Omental fat pad (tissue), 4 donors: ENCODE results near the gene UBLCP1. TPM values are rescaled to one million over a fixed set of nuclear protein-coding genes. Genes with fewer than 3 reads are reported as not detected.
"Not testable (repeated sequence)": the region's sequence is repeated elsewhere in the genome, so short reads cannot be mapped to it uniquely, and the experiment has no call there.

Source experiments
- ATAC-seq: fragments of 150-250 bp; one replicate; pipeline ENCODE4 v1.9.1; 2016; ENCODE audit warnings: mild to moderate bottlenecking, moderate library complexity; ENCODE audit not compliant: low FRiP score
- DNase-seq: peaks from one replicate; pipeline ENCODE4 v3.0.0-alpha.2; 2019; ENCODE audit warnings: low spot score
- total RNA-seq, 4 donors: library from RNA; depleted of rRNA; stranded (reverse); fragments of >200 nt; gene quantifications; one replicate each; pipeline ENCODE4 v1.1.0, GENCODE V29; 2016
- TF ChIP-seq, protein P1 (sequence below), 3 donors: fragments of 450-650 bp; IDR thresholded peaks; one replicate each; pipeline ENCODE4 v1.5.1; 2016 to 2017; ENCODE audit warnings: antibody characterized with exemption in 3 of 3, mild to moderate bottlenecking in 3 of 3, moderate library complexity in 2 of 3

UBLCP1 gene
- total RNA-seq, 4 donors from 2014 or later, result 10.9 to 24.6 (median 15.4) TPM

DNA sequence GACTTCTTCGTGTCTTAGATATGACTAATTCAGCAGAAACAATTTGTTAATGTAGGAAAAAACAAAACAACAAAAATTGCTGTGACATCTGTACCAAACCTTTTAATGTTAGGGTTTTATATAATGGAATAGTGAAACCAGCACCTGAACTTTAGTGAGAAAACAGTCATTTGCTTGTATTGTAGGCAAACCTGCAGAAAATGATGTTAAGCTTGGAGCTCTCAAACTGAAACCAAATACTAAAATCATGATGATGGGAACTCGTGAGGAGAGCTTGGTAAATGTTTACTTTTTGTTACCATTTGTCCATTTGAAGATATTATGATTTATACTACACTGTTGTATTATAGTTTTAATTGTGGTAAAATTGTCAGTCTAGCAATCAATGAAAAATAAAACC lies 6.6 kb downstream of the UBLCP1 start:
- DNase-seq (no peak), ATAC-seq (no peak)
- TF ChIP-seq, protein P1, sequence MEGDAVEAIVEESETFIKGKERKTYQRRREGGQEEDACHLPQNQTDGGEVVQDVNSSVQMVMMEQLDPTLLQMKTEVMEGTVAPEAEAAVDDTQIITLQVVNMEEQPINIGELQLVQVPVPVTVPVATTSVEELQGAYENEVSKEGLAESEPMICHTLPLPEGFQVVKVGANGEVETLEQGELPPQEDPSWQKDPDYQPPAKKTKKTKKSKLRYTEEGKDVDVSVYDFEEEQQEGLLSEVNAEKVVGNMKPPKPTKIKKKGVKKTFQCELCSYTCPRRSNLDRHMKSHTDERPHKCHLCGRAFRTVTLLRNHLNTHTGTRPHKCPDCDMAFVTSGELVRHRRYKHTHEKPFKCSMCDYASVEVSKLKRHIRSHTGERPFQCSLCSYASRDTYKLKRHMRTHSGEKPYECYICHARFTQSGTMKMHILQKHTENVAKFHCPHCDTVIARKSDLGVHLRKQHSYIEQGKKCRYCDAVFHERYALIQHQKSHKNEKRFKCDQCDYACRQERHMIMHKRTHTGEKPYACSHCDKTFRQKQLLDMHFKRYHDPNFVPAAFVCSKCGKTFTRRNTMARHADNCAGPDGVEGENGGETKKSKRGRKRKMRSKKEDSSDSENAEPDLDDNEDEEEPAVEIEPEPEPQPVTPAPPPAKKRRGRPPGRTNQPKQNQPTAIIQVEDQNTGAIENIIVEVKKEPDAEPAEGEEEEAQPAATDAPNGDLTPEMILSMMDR (IDR thresholded peaks at IDR 0.05), result no peak

DNA sequence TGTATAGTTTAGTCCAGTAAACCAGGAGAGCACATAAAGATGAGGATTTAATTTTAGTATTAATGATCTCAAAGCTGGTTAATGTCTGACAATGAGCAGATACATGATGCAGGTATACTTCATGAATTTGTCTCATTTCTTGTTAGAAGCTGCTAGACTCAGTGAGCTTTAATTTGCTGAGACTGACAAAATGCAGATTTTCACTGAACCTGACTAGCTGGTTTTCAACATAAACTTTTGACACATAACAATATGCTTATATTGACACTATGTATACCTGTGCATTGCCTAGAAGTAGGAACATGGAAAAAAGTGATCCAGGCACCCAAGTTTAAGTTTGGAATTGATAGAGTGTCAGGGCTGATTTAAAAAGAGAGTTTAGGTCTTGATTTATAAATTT lies 10.8 kb downstream of the UBLCP1 start:
- DNase-seq (no peak), ATAC-seq (no peak)
- TF ChIP-seq, protein P1 (IDR thresholded peaks at IDR 0.05), result no peak

DNA sequence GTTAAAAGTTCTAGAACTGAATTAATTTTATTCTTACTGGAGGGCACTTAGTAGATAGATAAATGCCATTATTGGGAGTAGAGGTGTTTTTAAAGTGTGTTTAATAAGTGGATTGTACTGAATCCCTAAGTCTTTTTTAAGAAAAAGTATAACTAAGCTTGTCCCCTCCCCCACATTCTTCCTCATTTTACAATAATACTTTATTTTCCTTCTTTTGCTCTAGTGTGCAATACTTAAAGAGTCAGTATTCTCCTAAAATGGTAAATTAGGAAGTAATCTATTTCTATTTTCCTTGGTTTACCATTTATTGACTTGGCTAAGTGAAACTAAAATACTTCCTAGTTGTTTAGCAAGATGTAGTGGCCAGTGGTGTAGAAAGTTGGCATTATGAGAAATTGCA lies 11.6 kb downstream of the UBLCP1 start:
- no peak for ATAC-seq
- TF ChIP-seq, protein P1 (IDR thresholded peaks at IDR 0.05), result no peak
- DNase-seq, result no peak

DNA sequence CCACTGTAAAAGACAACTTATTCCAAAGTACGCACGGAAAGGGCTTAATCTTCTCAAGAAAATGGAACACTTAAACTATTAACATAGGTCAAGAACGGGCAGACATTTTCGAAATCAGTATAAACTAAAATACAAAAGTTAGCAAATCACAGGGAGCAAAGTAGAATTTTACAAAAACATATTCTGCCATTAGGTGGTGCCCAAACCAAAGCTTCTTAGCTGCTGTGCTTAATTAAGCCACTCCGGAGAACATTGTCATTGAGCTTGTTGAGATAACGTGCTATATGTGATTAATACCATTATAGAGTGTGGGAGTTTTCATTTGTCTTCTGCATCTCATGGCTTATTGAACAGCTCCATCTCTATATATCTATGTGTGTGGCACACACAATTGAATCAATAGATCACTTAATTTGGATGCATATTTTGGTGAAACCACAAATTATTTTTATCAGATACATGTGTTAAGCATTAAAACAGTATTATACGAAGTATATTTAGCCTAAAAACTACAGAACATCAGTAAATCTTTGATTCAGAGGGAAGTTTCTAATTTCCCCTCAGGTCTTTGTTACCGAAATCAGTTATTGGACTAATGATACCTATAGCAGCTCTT lies 23.4 kb downstream of the UBLCP1 start:
- DNase-seq, result no peak
- ATAC-seq, result no peak
- TF ChIP-seq, protein P1 (IDR thresholded peaks at IDR 0.05), result no peak

DNA sequence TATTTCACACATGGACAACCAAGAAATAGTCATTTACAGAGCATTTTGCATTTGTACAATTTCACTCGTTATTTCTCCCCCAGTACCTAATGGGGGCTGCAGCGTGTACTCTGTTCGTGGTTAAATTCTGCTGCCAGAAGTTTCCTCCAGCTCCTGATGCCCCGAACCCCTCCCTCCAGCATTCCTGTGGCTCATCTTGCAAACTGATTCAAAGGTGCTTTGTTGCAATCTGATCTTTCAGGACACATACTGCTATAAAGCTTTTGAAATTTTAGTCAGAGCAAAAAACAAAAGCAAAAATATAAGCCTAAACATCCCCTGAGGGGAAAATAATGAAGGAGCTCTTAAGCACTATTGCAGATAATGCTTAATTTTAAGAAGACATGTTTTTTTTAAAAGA lies 27.7 kb downstream of the UBLCP1 start:
- ATAC-seq (no peak), DNase-seq (no peak)
- TF ChIP-seq, protein P1 (IDR thresholded peaks at IDR 0.05), result no peak

DNA sequence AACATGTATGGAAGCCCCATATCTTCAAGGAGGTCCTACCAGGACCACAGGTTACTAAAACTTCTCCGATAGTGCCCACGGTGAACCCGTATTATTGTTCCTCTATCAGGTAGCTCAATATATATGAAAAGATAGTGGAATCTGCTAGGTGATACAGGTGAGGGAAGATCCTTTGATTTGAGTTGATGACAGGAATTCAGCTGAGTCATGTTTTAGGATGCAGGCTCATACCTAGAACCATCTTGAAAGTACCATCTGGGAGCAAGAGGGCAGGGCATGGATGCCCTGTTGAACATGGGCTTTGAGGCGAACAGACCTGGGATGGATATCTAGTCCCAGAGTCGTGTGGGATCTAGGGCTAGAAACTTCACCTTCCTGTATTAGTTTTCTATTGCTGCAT lies 31.8 kb downstream of the UBLCP1 start:
- TF ChIP-seq, protein P1 (IDR thresholded peaks at IDR 0.05), result no peak
- no peak for ATAC-seq
- no peak for DNase-seq

DNA sequence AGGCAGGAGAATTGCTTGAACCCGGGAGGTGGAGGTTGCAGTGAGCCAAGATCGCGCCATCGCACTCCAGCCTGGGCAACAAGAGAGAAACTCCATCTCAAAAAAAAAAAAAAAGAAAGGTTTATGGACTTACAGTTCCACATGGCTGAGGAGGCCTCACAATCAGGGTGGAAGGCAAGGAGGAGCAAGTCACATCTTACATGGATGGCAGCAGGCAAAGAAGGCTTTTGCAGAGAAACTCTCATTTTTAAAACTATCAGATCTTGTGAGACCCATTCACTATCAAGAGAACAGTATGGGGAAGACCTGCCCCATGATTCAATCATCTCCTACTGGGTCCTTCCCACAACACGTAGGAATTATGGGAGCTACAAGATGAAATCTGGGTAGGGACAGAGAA lies 34.2 kb downstream of the UBLCP1 start:
- not testable (repeated sequence) for DNase-seq, ATAC-seq
